Endothelial cell of umbilical vein (primary cell): Measurements from ENCODE around the gene UNC50. TPM values are rescaled to one million over a fixed set of nuclear protein-coding genes. Genes with fewer than 3 reads are reported as not detected.

Experiments
- BruUV-seq: library from RNA; stranded (reverse); fragments of 400-500 nt; replicated peaks from 2 replicates; lab custom pipeline; 2021; lab: Mats Ljungman, UMichigan
- CTCF ChIA-PET: fragments of 300-600, 350-600 bp; sonication (Branson Sonifier 250); formaldehyde crosslinking; loops from one replicate; lab custom pipeline; 2021; ENCODE audit warnings: antibody characterized with exemption, inconsistent platforms; lab: Charles Lee
- POLR2A ChIA-PET: fragments of 300-600, 350-600 bp; sonication (Branson Sonifier 250); formaldehyde crosslinking; loops from one replicate; lab custom pipeline; 2021; ENCODE audit warnings: antibody characterized with exemption, inconsistent platforms; lab: Charles Lee
- DNase-seq: peaks from one replicate; pipeline ENCODE4 v3.0.0-alpha.2; 2011; ENCODE audit warnings: low read depth, low spot score
- FAIRE-seq: peaks from 2 replicates; lab custom pipeline; 2011; peaks lifted over from hg19 to GRCh38; lab: Jason Lieb, UNC
- H2AFZ ChIP-seq: 2 replicates; pipeline ENCODE4 v1.6.0; 2012; ENCODE audit warnings: low read depth, low read length, control low read depth, inconsistent platforms
- H3K27ac ChIP-seq: 2 replicates; pipeline ENCODE4 v1.5.1; 2011; ENCODE audit warnings: low read depth, mild to moderate bottlenecking, control low read depth, low read length, moderate library complexity; ENCODE audit not compliant: insufficient read depth
- H3K27me3 ChIP-seq, 2 experiments: 2 replicates each; pipeline versions ENCODE4 v1.6.0 to v1.6.1; 2011; ENCODE audit warnings: low read length in 2 of 2, mixed read lengths in 1 of 2; ENCODE audit not compliant: control insufficient read depth in 2 of 2, insufficient read depth in 2 of 2
- H3K36me3 ChIP-seq, 2 experiments: 2 replicates in 1 of 2; 3 replicates in 1 of 2; pipeline ENCODE4 v1.5.1; 2011; ENCODE audit warnings: low read length in 2 of 2, mild to moderate bottlenecking in 1 of 2, moderate library complexity in 1 of 2; ENCODE audit not compliant: control insufficient read depth in 2 of 2, insufficient read depth in 2 of 2; ENCODE audit errors: extremely low read depth in 1 of 2
- H3K4me1 ChIP-seq: 3 replicates; pipeline ENCODE4 v1.5.1; 2011; ENCODE audit warnings: mild to moderate bottlenecking, low read length; ENCODE audit not compliant: control insufficient read depth, insufficient read depth; ENCODE audit errors: extremely low read depth
- H3K4me2 ChIP-seq: 2 replicates; pipeline ENCODE4 v1.6.1; 2011; ENCODE audit warnings: low read length, control low read depth, mixed read lengths; ENCODE audit not compliant: insufficient read depth
- H3K4me3 ChIP-seq, 3 experiments: fragments of 200-600 bp in 1 of 3; sonication (generic), shearing (Covaris generic) in 1 of 3; replicated peaks in 1 of 3; 2 replicates each; pipeline ENCODE4 v1.5.1; 2011 to 2016; ENCODE audit warnings: control low read depth in 3 of 3, low read length in 3 of 3, mild to moderate bottlenecking in 2 of 3, inconsistent platforms in 1 of 3, low read depth in 1 of 3, moderate library complexity in 1 of 3; ENCODE audit not compliant: insufficient read depth in 1 of 3
- H3K79me2 ChIP-seq: 2 replicates; pipeline ENCODE4 v1.6.0; 2012; ENCODE audit warnings: low read length, inconsistent platforms; ENCODE audit not compliant: control insufficient read depth, insufficient read depth
- H3K9ac ChIP-seq: replicated peaks from 2 replicates; pipeline ENCODE3; 2011; ENCODE audit warnings: low read length, control low read depth; ENCODE audit not compliant: insufficient read depth; ENCODE audit errors: extremely low read depth
- H3K9me1 ChIP-seq: replicated peaks from 3 replicates; pipeline ENCODE4 v1.6.0; 2011; ENCODE audit warnings: mild to moderate bottlenecking, low read length; ENCODE audit not compliant: control insufficient read depth, insufficient read depth; ENCODE audit errors: extremely low read depth
- H3K9me3 ChIP-seq: replicated peaks from 2 replicates; pipeline ENCODE4 v1.5.1; 2012; ENCODE audit warnings: low read length, inconsistent platforms; ENCODE audit not compliant: control insufficient read depth, insufficient read depth
- H4K20me1 ChIP-seq: replicated peaks from 2 replicates; pipeline ENCODE3; 2011; ENCODE audit warnings: mild to moderate bottlenecking, low read length; ENCODE audit not compliant: control insufficient read depth, insufficient read depth; ENCODE audit errors: extremely low read depth
- EZH2 ChIP-seq: IDR thresholded peaks from 2 replicates; pipeline ENCODE4 v1.6.1; 2012; ENCODE audit warnings: borderline replicate concordance, low read depth, mild to moderate bottlenecking, moderate library complexity, low read length, inconsistent platforms; ENCODE audit not compliant: severe bottlenecking
- FOS ChIP-seq: IDR thresholded peaks from 2 replicates; pipeline ENCODE4 v1.6.1; 2011; ENCODE audit warnings: mild to moderate bottlenecking, low read length, moderate library complexity, borderline replicate concordance; ENCODE audit not compliant: insufficient read depth
- GATA2 ChIP-seq: IDR thresholded peaks from 2 replicates; pipeline ENCODE4 v1.7.0; 2011; ENCODE audit warnings: low read depth, mild to moderate bottlenecking, moderate library complexity, mixed read lengths, low read length; ENCODE audit not compliant: insufficient read length, insufficient read depth
- JUN ChIP-seq: IDR thresholded peaks from 2 replicates; pipeline ENCODE4 v1.6.1; 2011; ENCODE audit warnings: borderline replicate concordance, low read depth; ENCODE audit not compliant: insufficient read length, insufficient read depth
- MAX ChIP-seq: IDR thresholded peaks from 2 replicates; pipeline ENCODE4 v1.6.1; 2011; ENCODE audit not compliant: insufficient read depth, insufficient read length
- MYC ChIP-seq: IDR thresholded peaks from one replicate; pipeline ENCODE4 v1.6.1; 2011; ENCODE audit warnings: mild to moderate bottlenecking, low read depth, low read length
- POLR2A ChIP-seq: IDR thresholded peaks from 2 replicates; pipeline ENCODE4 v1.6.1; 2012; ENCODE audit warnings: low read depth, mild to moderate bottlenecking, control low read depth, low read length
- POLR2AphosphoS5 ChIP-seq: IDR thresholded peaks from 2 replicates; pipeline ENCODE4 v1.6.1; 2012; ENCODE audit warnings: low read depth, mild to moderate bottlenecking, control low read depth, low read length, moderate library complexity; ENCODE audit not compliant: insufficient read depth
- dilution Hi-C: fragments of 300-500 bp; cut with MboI; formaldehyde crosslinking; loops from one replicate; pipeline ENCODE4 v1.15.0; 2019; ENCODE audit warnings: low sequenced_read_pairs; ENCODE audit not compliant: extremely low pct_ligation_motif_present
- intact Hi-C: fragments of 100-400 bp; cut with micrococcal nuclease; formaldehyde crosslinking; loops from one replicate; pipeline ENCODE4 v1.10.0; 2022
- polyA plus RNA-seq, 4 experiments: library from polyadenylated mRNA; depleted of rRNA in 3 of 4; stranded (reverse) in 3 of 4; unstranded in 1 of 4; fragments of >200 nt; gene quantifications; 2 replicates each; pipeline versions ENCODE4 v1.2.1 to v1.2.3, GENCODE V29; 2011 to 2012; ENCODE audit warnings: missing spikeins in 1 of 4
- total RNA-seq: library from RNA; stranded (reverse); gene quantifications from 2 replicates; pipeline ENCODE4 v1.2.3, GENCODE V29; 2021
- TF ChIP-seq, protein P1 (sequence below), 2 donors: IDR thresholded peaks; 1 replicate in 1 of 2; 2 replicates in 1 of 2; pipeline ENCODE4 v1.5.1; 2011; ENCODE audit warnings: low read length in 2 of 2, mild to moderate bottlenecking in 2 of 2, moderate library complexity in 2 of 2, control low read depth in 1 of 2, inconsistent platforms in 1 of 2, low read depth in 1 of 2; ENCODE audit not compliant: insufficient read depth in 1 of 2; ENCODE audit errors: extremely low read depth in 1 of 2

Gene UNC50
- total and polyA plus RNA-seq, 2 donors (not counting 3 experiments of a cell fraction or from before 2014, with no cell fraction given): 33.5 to 56.6 TPM

- Histone ChIP-seq H3K9ac (no peak overlapping the region), H3K4me3 (peak overlapping the region in 1 of 3 experiments; percentile 95), H3K4me1 (peaks cover 32% of the 10 kb centered on the region), H4K20me1 (no peaks in the 10 kb centered on the region), H3K27ac (no peak overlapping the region), H3K9me1 (no peaks in the 10 kb centered on the region), H3K79me2 (peaks cover 63% of the 10 kb centered on the region), H3K27me3 (no peaks in the 10 kb centered on the region), H3K9me3 (no peaks in the 10 kb centered on the region), H3K36me3 (peaks cover 0 to 1% of the 10 kb centered on the region in 2 experiments), H2AFZ (no peak overlapping the region), H3K4me2 (peak overlapping the region; percentile 96)
- FAIRE-seq (no peak), DNase-seq (no peak)
- no peak for TF ChIP-seq FOS
- no peak for TF ChIP-seq POLR2AphosphoS5
- no peak for TF ChIP-seq EZH2
- TF ChIP-seq MAX: no peak
- TF ChIP-seq GATA2: no peak
- TF ChIP-seq, protein P1, sequence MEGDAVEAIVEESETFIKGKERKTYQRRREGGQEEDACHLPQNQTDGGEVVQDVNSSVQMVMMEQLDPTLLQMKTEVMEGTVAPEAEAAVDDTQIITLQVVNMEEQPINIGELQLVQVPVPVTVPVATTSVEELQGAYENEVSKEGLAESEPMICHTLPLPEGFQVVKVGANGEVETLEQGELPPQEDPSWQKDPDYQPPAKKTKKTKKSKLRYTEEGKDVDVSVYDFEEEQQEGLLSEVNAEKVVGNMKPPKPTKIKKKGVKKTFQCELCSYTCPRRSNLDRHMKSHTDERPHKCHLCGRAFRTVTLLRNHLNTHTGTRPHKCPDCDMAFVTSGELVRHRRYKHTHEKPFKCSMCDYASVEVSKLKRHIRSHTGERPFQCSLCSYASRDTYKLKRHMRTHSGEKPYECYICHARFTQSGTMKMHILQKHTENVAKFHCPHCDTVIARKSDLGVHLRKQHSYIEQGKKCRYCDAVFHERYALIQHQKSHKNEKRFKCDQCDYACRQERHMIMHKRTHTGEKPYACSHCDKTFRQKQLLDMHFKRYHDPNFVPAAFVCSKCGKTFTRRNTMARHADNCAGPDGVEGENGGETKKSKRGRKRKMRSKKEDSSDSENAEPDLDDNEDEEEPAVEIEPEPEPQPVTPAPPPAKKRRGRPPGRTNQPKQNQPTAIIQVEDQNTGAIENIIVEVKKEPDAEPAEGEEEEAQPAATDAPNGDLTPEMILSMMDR (IDR thresholded peaks at IDR 0.05; ENCODE audit: extremely low read depth in 1 of 2, insufficient read depth in 1 of 2, low read depth in 1 of 2, low read length in 2 of 2): no peak
- no peak for TF ChIP-seq JUN
- TF ChIP-seq MYC: no peak
- no peak for TF ChIP-seq POLR2A
- POLR2A ChIA-PET: no interaction called here
- intact Hi-C loops: loop anchor here (5.0 kb wide), 1 partner anchor 105 kb away; no protein-coding TSS in a partner anchor
- dilution Hi-C loops: no loop called here
- CTCF ChIA-PET: interaction anchor here (2.2 kb wide), 1 partner anchor 194 kb away, joined by 8 read pairs; no protein-coding TSS in a partner anchor
- no TSS peak for BruUV-seq
These were observed 1.3 kb upstream of the UNC50 start for GRCh38 chr2:98607104-98607503.
